Osteocyte (in vitro differentiated cells): ENCODE results near the gene STMN3. TPM values are rescaled to one million over a fixed set of nuclear protein-coding genes. Genes with fewer than 3 reads are reported as not detected.
"Not testable (repeated sequence)": the region's sequence is repeated elsewhere in the genome, so short reads cannot be mapped to it uniquely, and the experiment has no call there.

Experiments
- DNase-seq: peaks from one replicate; pipeline ENCODE4 v3.0.0; 2021; ENCODE audit warnings: mixed read lengths; ENCODE audit not compliant: unreplicated experiment; ENCODE audit errors: extremely low spot score
- H3K27ac Mint-ChIP-seq: one replicate; pipeline ENCODE4 v1.8.0; 2021; ENCODE audit warnings: mild to moderate bottlenecking, mixed read lengths; ENCODE audit not compliant: unreplicated experiment
- H3K27me3 Mint-ChIP-seq: one replicate; pipeline ENCODE4 v1.8.0; 2021; ENCODE audit warnings: mixed read lengths; ENCODE audit not compliant: unreplicated experiment
- H3K36me3 Mint-ChIP-seq: one replicate; pipeline ENCODE4 v1.8.0; 2021; ENCODE audit warnings: mixed read lengths; ENCODE audit not compliant: unreplicated experiment
- H3K4me1 Mint-ChIP-seq: one replicate; pipeline ENCODE4 v1.8.0; 2021; ENCODE audit warnings: mixed read lengths; ENCODE audit not compliant: unreplicated experiment
- H3K4me3 Mint-ChIP-seq: one replicate; pipeline ENCODE4 v1.8.0; 2021; ENCODE audit warnings: mild to moderate bottlenecking, moderate library complexity, mixed read lengths; ENCODE audit not compliant: unreplicated experiment
- H3K9me3 Mint-ChIP-seq: one replicate; pipeline ENCODE4 v1.8.0; 2021; ENCODE audit warnings: mixed read lengths; ENCODE audit not compliant: unreplicated experiment
- total RNA-seq: library from RNA; stranded (reverse); gene quantifications from 2 replicates; pipeline ENCODE4 v1.2.1, GENCODE V29; 2021
- TF ChIP-seq, protein P1 (sequence below): fragments of 200-600 bp; sonication (generic); IDR thresholded peaks from 2 replicates; pipeline ENCODE4 v1.5.0; 2021; ENCODE audit warnings: antibody characterized with exemption, mild to moderate bottlenecking, moderate library complexity

Gene STMN3
- total RNA-seq, 1 donor from 2014 or later: 33.2 TPM

DNA sequence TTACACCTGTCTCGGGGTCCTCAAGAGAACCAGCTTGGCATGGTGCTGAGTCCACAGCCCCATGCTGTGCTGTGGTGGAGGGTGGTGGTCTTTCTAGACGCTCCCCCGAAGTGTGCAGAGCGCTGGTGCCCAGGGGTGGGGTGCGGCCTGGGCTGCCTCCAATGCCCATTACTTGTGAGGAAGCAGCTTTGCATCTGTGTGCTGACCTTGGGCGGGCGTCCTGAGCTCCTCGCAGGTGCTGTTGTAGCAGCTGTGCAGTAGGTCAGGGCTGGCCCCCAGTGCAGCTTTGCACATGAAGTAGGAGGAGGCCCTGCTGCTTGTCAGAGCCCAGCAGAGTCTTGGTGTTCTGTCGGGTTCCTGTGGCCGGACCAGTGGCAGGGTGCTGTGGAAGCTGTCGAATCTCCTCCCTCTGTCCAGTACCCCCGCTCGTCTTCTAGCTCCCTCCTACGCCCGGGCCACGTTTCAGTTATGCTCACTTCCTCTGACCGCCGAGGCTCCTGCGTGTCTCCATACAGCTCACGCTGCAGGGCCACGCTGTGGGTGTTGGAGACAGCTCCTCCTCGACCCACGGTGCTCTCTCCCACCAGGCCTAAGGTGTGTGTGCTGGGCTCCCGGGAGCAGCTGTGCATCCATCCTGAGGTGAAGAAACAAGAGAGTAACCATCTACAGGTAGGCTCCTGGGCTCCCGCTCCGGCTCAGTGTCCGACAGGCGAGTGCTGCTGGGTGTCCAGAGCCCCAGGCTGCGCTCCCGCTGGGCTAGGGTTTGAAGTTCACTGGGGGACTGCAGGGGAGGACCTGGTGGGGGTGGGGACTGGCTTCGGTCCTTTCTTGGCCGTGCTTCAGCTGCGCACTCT is 9.0 kb upstream of the STMN3 start:
- Mint-ChIP-seq H3K27me3 (no peaks in the 10 kb centered on the region), H3K4me3 (no peak overlapping the region), H3K9me3 (no peaks in the 10 kb centered on the region), H3K4me1 (peaks cover 23% of the 10 kb centered on the region), H3K27ac (no peak overlapping the region), H3K36me3 (peaks cover 10% of the 10 kb centered on the region)
- DNase-seq: no peak
- TF ChIP-seq, protein P1, sequence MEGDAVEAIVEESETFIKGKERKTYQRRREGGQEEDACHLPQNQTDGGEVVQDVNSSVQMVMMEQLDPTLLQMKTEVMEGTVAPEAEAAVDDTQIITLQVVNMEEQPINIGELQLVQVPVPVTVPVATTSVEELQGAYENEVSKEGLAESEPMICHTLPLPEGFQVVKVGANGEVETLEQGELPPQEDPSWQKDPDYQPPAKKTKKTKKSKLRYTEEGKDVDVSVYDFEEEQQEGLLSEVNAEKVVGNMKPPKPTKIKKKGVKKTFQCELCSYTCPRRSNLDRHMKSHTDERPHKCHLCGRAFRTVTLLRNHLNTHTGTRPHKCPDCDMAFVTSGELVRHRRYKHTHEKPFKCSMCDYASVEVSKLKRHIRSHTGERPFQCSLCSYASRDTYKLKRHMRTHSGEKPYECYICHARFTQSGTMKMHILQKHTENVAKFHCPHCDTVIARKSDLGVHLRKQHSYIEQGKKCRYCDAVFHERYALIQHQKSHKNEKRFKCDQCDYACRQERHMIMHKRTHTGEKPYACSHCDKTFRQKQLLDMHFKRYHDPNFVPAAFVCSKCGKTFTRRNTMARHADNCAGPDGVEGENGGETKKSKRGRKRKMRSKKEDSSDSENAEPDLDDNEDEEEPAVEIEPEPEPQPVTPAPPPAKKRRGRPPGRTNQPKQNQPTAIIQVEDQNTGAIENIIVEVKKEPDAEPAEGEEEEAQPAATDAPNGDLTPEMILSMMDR: no peak

- no peak overlapping the region for H3K4me3 Mint-ChIP-seq
- no peak for DNase-seq
- no peaks in the 10 kb centered on the region for H3K27me3 Mint-ChIP-seq
- peaks cover 8% of the 10 kb centered on the region for H3K36me3 Mint-ChIP-seq
- H3K4me1 Mint-ChIP-seq: peaks cover 24% of the 10 kb centered on the region
- no peaks in the 10 kb centered on the region for H3K9me3 Mint-ChIP-seq
- TF ChIP-seq, protein P1: no peak
- no peak overlapping the region for H3K27ac Mint-ChIP-seq
Observed at GRCh38 chr20:63661108-63661507, 7.9 kb upstream of the STMN3 start.

DNA sequence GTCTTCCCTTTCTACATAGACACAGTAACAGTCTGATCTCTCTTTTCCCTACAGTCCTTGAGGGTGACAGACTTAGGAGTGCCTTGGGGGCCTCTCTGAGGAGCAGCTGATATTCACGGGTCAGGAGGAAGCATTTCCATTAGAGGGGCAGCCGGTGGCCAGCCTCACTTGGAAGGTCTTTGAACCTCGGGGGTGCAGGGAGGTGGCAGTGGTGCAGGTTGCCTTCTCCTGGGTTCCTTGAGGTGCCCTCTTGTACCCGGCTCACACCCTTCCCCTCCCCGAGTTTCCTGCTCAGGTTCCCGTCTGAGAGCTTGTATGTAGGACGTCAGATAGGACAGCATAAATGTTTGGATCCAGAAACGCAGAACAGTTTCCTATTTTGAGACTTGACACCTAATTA is 7.4 kb upstream of the STMN3 start:
- Mint-ChIP-seq H3K9me3 (no peaks in the 10 kb centered on the region), H3K27ac (no peak overlapping the region), H3K4me1 (peaks cover 24% of the 10 kb centered on the region), H3K27me3 (no peaks in the 10 kb centered on the region), H3K4me3 (no peak overlapping the region), H3K36me3 (peaks cover 5% of the 10 kb centered on the region)
- no peak for DNase-seq
- TF ChIP-seq, protein P1: no peak

- Mint-ChIP-seq H3K4me1 (peaks cover 24% of the 10 kb centered on the region), H3K4me3 (peak overlapping the region; percentile 97)
- H3K27ac Mint-ChIP-seq, DNase-seq, H3K27me3 Mint-ChIP-seq, H3K9me3 Mint-ChIP-seq, H3K36me3 Mint-ChIP-seq: not testable (repeated sequence)
Observed at GRCh38 chr20:63660174-63660573, 7.0 kb upstream of the STMN3 start.

DNA sequence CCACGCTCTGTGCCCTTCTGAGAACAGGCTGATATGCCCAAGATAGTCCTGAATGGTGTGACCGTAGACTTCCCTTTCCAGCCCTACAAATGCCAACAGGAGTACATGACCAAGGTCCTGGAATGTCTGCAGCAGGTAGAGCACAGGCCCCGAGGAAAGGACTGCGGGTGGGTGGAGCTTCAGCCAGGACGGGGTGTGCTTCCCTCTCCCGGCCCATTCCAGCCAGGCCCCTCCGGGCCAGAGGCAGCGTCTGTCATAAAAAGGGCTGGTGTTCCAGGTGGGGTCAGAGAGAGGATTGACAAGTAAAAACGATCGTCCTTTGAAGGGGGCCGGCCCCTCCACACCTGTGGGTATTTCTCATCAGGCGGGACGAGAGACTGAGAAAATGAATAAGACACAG is 6.1 kb upstream of the STMN3 start:
- peak overlapping the region; percentile 97 for H3K4me3 Mint-ChIP-seq
- H3K27ac Mint-ChIP-seq: peak overlapping the region; percentile 94
- TF ChIP-seq, protein P1: no peak
- H3K4me1 Mint-ChIP-seq: peaks cover 24% of the 10 kb centered on the region
- H3K27me3 Mint-ChIP-seq: no peaks in the 10 kb centered on the region
- DNase-seq: no peak
- H3K36me3 Mint-ChIP-seq: peaks cover 5% of the 10 kb centered on the region
- H3K9me3 Mint-ChIP-seq: no peaks in the 10 kb centered on the region
